Activated naive CD4-positive, alpha-beta T cell treated with anti-CD3 and anti-CD28 coated beads, Interleukin-2, amount 50 U/mL, for 72 hours (primary cell): ENCODE data around the gene FAM237B. TPM values are rescaled to one million over a fixed set of nuclear protein-coding genes. Genes with fewer than 3 reads are reported as not detected.

ENCODE experiments used
- total RNA-seq, 2 donors: library from RNA; stranded (reverse); gene quantifications; one replicate each; pipeline ENCODE4 v1.2.3, GENCODE V29; 2022

Gene FAM237B
- total RNA-seq, 2 donors from 2014 or later: not detected

Other genes starting within 250 kb of the FAM237B start
- gene STEAP1, start 166.8 kb downstream of the FAM237B start, total RNA-seq: 1 to 10 TPM in 1 of 2 donors, under 1 TPM in 1; 0.30 to 2.6 TPM
- not detected for gene STEAP2, start 109.6 kb downstream of the FAM237B start, total RNA-seq
- gene CFAP69, start 76.1 kb downstream of the FAM237B start, total RNA-seq: under 1 TPM; 0.23 to 0.39 TPM
- gene GTPBP10, start 25.4 kb upstream of the FAM237B start, total RNA-seq: 10 to 100 TPM; 31.2 to 68.7 TPM
- gene CLDN12, start 82.2 kb upstream of the FAM237B start, total RNA-seq: 10 to 100 TPM in 1 of 2 donors, 1 to 10 TPM in 1; 2.8 to 11.3 TPM
- not detected for gene PTTG1IP2, start 148.3 kb upstream of the FAM237B start, total RNA-seq